Measurements from ENCODE around the gene RPS6KA5. TPM values are rescaled to one million over a fixed set of nuclear protein-coding genes. Genes with fewer than 3 reads are reported as not detected.
A peak's percentile ranks its signal among the peaks of the same experiment; 100 is the strongest.
"Not testable (repeated sequence)": the region's sequence is repeated elsewhere in the genome, so short reads cannot be mapped to it uniquely, and the experiment has no call there.

RPS6KA5 gene
- total RNA-seq, 1 experiment from 2014 or later, result 8.6 TPM

DNA sequence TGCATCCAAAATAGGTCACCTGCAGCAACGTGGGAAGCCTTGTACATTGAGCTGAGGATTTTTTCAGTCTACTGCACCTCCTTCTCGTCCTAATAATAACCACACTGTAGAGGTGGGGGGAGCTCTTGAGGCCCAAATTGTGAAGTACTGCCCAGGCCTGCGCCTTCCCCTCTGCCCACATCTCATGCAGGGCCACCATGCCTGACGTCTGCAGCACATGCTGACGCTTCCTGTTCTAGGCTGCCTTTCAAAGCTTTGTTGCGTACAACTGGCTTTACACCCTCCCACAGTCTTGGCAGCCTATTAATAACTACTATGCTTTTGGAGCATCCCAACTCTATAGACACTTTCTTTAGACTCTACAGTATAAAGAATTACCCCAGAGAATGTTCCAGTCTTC, 217.7 kb downstream of the RPS6KA5 start:
- no TSS peak for BruUV-seq (replicated peaks)
- H2AFZ ChIP-seq (ENCODE audit: low read length), result no peak overlapping the region
- H3K27me3 ChIP-seq (ENCODE audit: low read length), result no peaks in the 10 kb centered on the region
- no peak overlapping the region for H3K27ac ChIP-seq (ENCODE audit: low read length)
- no peaks in the 10 kb centered on the region for H3K9me3 ChIP-seq (ENCODE audit: low read length)
- intact Hi-C loops (cut with micrococcal nuclease), result no loop called here
- 0 out of 2 replicates have a peak, but pooled peaks cover 5% of the 10 kb centered on the region for H3K4me1 ChIP-seq (ENCODE audit: insufficient read depth, low read length)
- POLR2A ChIA-PET (ENCODE audit: unreplicated experiment), result interaction anchor here (0.6 kb wide), 1 partner anchor 23 kb away, joined by 3 read pairs; no protein-coding TSS in a partner anchor
- CTCF ChIA-PET, result no interaction called here
- no peaks in the 10 kb centered on the region for H3K79me2 ChIP-seq (ENCODE audit: low read length)
- H3K36me3 ChIP-seq (ENCODE audit: low read depth, low read length), result no peaks in the 10 kb centered on the region
- no peaks in the 10 kb centered on the region for H3F3A ChIP-seq (ENCODE audit: low read length, unreplicated experiment)
- H3K9me2 ChIP-seq (replicated peaks; ENCODE audit: low read length), result no peaks in the 10 kb centered on the region
- TF ChIP-seq, protein P1, sequence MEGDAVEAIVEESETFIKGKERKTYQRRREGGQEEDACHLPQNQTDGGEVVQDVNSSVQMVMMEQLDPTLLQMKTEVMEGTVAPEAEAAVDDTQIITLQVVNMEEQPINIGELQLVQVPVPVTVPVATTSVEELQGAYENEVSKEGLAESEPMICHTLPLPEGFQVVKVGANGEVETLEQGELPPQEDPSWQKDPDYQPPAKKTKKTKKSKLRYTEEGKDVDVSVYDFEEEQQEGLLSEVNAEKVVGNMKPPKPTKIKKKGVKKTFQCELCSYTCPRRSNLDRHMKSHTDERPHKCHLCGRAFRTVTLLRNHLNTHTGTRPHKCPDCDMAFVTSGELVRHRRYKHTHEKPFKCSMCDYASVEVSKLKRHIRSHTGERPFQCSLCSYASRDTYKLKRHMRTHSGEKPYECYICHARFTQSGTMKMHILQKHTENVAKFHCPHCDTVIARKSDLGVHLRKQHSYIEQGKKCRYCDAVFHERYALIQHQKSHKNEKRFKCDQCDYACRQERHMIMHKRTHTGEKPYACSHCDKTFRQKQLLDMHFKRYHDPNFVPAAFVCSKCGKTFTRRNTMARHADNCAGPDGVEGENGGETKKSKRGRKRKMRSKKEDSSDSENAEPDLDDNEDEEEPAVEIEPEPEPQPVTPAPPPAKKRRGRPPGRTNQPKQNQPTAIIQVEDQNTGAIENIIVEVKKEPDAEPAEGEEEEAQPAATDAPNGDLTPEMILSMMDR (conservative IDR thresholded peaks at IDR 0.05; ENCODE audit: low read depth, low read length), result no peak
- TF ChIP-seq EZH2phosphoT487 (IDR thresholded peaks at IDR 0.05; ENCODE audit: borderline replicate concordance, low read length), result no peak
- TF ChIP-seq EZH2 (IDR thresholded peaks at IDR 0.05; ENCODE audit: low read length, unreplicated experiment), result no peak
- no peak overlapping the region for H3K9ac ChIP-seq (ENCODE audit: low read length)
- H3K4me2 ChIP-seq (ENCODE audit: low read length), result no peak overlapping the region
- ATAC-seq (no peak), DNase-seq (no peak)
- no peaks in the 10 kb centered on the region for H4K20me1 ChIP-seq (ENCODE audit: low read length)
- no peak overlapping the region for H3K4me3 ChIP-seq (ENCODE audit: low read length)

DNA sequence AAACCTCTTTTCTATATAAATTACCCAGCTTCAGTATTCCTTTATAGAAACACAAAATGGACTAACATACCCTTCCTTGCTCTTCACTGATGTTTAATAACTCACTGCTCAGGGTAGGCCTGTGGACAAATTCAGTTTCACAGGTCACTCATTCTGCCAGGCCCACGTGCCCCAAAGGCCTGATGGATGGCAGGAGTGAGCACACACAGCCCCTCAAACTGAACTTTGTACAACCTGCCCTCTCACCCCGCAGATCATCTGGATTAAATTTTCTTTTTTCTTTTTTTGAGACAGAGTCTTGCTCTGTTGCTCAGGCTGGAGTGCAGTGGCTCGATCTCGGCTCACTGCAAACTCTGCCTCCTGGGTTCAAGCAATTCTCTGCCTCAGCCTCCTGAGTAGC, 219.8 kb downstream of the RPS6KA5 start:
- CTCF ChIA-PET; H3F3A ChIP-seq (ENCODE audit: low read length, unreplicated experiment); ATAC-seq; POLR2A ChIA-PET (ENCODE audit: unreplicated experiment); H3K9ac ChIP-seq (ENCODE audit: low read length); H3K79me2 ChIP-seq (ENCODE audit: low read length); intact Hi-C loops (cut with micrococcal nuclease); DNase-seq; BruUV-seq (replicated peaks); H3K9me3 ChIP-seq (ENCODE audit: low read length); H3K36me3 ChIP-seq (ENCODE audit: low read depth, low read length); H3K27ac ChIP-seq (ENCODE audit: low read length); H2AFZ ChIP-seq (ENCODE audit: low read length); H3K9me2 ChIP-seq (replicated peaks; ENCODE audit: low read length); H3K4me1 ChIP-seq (ENCODE audit: insufficient read depth, low read length); H4K20me1 ChIP-seq (ENCODE audit: low read length); H3K4me2 ChIP-seq (ENCODE audit: low read length); H3K27me3 ChIP-seq (ENCODE audit: low read length); H3K4me3 ChIP-seq (ENCODE audit: low read length): not testable (repeated sequence)

DNA sequence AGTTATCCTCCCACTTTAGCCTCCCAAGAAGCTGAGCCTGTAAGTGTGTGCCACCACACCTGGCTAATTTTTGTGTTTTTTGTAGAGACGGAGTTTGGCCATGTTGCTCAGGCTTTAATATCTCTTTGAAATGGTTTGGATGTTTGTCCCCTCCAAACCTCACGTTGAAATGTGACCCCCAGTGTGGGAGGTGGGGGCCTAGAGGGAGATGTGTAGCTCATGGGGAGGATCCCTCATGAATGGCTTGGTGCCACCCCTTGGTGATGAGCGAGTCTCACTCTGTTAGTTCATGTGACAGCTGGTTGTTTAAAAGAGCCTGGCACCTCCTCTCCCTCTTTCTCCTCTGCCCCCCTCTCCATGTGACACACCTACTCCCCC, 220.6 kb downstream of the RPS6KA5 start:
- DNase-seq (no peak), ATAC-seq (no peak)
- Histone ChIP-seq H3K79me2 (ENCODE audit: low read length) (no peaks in the 10 kb centered on the region), H2AFZ (ENCODE audit: low read length) (0 out of 2 replicates have a peak overlapping the region, but pooled peaks have one; percentile 38), H3K9me2 (replicated peaks; ENCODE audit: low read length) (no peaks in the 10 kb centered on the region), H3F3A (ENCODE audit: low read length, unreplicated experiment) (no peaks in the 10 kb centered on the region), H3K27me3 (ENCODE audit: low read length) (no peaks in the 10 kb centered on the region), H3K4me2 (ENCODE audit: low read length) (no peak overlapping the region), H3K9me3 (ENCODE audit: low read length) (no peaks in the 10 kb centered on the region), H3K4me3 (ENCODE audit: low read length) (no peak overlapping the region), H3K9ac (ENCODE audit: low read length) (no peak overlapping the region), H3K27ac (ENCODE audit: low read length) (no peak overlapping the region), H3K36me3 (ENCODE audit: low read depth, low read length) (no peaks in the 10 kb centered on the region), H3K4me1 (ENCODE audit: insufficient read depth, low read length) (0 out of 2 replicates have a peak, but pooled peaks cover 5% of the 10 kb centered on the region), H4K20me1 (ENCODE audit: low read length) (no peaks in the 10 kb centered on the region)
- intact Hi-C loops (cut with micrococcal nuclease), result no loop called here
- ChIA-PET POLR2A (ENCODE audit: unreplicated experiment) (no interaction called here), CTCF (no interaction called here)
- TF ChIP-seq EZH2 (IDR thresholded peaks at IDR 0.05; ENCODE audit: low read length, unreplicated experiment), result no peak
- BruUV-seq (replicated peaks), result no TSS peak

Measured in PC-3 (cell line).